SU-DHL-6 (cell line): ENCODE results near the gene GATAD2A.

Source experiments
- EZH2phosphoT487 ChIP-seq: fragments of 200-600 bp; sonication (generic), shearing (Covaris generic); conservative IDR thresholded peaks from 2 replicates; pipeline ENCODE4 v1.6.1; 2018; ENCODE audit warnings: mild to moderate bottlenecking, antibody characterized with exemption, low read length, moderate library complexity, mixed read lengths
- TF ChIP-seq, protein P1 (sequence below): fragments of 200-600 bp; sonication (generic); IDR thresholded peaks from one replicate; pipeline ENCODE4 v1.5.1; 2017; ENCODE audit warnings: antibody characterized with exemption, mild to moderate bottlenecking, low read length, moderate library complexity; ENCODE audit not compliant: insufficient read depth, poor library complexity, severe bottlenecking

DNA sequence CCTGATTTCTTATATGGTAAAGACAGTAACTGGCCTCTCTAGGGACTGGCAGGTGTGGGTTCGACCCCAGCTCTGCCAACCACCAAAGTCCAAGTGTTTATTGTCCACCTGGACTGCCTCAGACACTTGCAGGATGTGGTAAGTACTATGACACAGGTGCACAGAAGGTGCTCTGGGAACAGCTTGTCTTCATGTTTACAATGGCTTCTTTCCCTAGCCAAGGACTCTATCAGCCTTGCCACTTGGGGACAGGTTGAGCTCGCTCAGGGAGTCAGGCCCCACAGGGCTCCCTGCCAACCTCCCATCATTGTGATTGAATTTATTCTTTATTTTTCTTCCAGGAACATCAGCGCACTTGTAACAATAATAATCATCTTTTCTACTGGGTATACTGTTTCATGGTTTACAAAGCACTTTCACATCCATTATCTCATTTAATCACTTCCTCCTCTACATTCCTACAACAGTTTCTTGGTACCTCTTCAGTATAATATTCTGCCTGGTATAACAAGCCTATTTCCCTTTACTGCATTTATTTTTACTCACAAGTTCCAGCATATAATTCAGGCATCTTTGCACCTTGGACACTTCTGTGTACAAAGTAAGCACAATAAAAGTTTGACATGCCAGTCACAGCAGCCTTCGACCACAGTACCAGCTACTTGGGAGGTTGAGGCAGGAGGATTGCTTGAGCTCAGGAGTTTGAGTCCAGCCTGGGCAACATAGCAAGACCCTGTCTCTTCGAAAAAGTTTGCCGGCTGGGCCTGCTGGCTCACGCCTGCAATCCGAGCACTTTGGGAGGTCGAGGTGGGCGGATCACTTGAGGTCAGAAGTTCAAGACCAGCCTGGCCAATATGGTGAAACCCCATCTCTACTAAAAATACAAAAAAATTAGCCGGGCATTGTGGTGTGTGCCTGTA, 24.2 kb upstream of the GATAD2A start:
- TF ChIP-seq, protein P1, sequence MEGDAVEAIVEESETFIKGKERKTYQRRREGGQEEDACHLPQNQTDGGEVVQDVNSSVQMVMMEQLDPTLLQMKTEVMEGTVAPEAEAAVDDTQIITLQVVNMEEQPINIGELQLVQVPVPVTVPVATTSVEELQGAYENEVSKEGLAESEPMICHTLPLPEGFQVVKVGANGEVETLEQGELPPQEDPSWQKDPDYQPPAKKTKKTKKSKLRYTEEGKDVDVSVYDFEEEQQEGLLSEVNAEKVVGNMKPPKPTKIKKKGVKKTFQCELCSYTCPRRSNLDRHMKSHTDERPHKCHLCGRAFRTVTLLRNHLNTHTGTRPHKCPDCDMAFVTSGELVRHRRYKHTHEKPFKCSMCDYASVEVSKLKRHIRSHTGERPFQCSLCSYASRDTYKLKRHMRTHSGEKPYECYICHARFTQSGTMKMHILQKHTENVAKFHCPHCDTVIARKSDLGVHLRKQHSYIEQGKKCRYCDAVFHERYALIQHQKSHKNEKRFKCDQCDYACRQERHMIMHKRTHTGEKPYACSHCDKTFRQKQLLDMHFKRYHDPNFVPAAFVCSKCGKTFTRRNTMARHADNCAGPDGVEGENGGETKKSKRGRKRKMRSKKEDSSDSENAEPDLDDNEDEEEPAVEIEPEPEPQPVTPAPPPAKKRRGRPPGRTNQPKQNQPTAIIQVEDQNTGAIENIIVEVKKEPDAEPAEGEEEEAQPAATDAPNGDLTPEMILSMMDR = no peak
- TF ChIP-seq EZH2phosphoT487 = no peak
